ENCODE data around the gene CTNNA2.

CTNNA2 gene

DNA sequence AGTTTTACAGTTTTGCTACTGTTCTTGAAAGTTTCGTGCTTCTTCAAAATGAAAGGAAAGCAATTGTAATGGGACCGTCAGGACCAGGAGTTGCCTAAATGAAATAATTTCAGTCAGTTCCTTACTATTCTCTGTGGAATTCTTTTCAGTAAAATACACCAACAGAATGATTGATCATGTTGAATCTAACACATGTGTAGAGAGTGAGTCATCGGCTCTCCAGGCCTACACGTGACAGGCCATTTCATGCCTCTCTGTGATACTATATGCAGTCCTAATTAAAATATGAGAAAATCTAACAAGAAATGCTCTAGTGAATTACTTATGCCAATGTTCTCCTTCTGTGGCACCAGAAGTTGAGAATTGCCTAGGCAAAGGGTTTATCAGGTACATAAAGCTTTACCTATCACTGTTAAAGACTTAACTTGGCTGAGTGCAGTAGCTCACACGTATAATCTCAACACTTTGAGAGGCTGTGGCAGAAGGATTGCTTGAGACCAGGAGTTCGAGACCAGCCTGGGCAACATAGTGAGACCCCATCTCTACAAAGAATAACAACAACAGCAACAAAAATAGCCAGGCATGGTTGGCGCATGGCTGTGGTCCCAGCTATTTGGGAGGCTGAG is 592.3 kb downstream of the CTNNA2 start:
- Histone ChIP-seq H4K91ac (ENCODE audit: low read depth, low read length, poor library complexity) (no peak overlapping the region), H4K8ac (ENCODE audit: low read depth, low read length) (no peak overlapping the region), H3K79me1 (ENCODE audit: low read depth, low read length) (no peaks in the 10 kb centered on the region), H3K4me2 (ENCODE audit: insufficient read depth, low read length, poor library complexity, severe bottlenecking) (no peak overlapping the region), H3K27me3 (ENCODE audit: control insufficient read depth in 3 of 3, insufficient read depth in 3 of 3, low read depth in 1 of 3, low read length in 3 of 3) (no peaks in the 10 kb centered on the region), H3K4me1 (ENCODE audit: control insufficient read depth in 2 of 2, insufficient read depth in 1 of 2, low read depth in 1 of 2, low read length in 2 of 2) (no peaks in the 10 kb centered on the region), H2AK5ac (ENCODE audit: low read depth, low read length) (no peak overlapping the region), H3K4me3 (ENCODE audit: low read length in 2 of 2) (no peak overlapping the region), H3K9me3 (replicated peaks in 1 of 2; ENCODE audit: control insufficient read depth in 2 of 2, insufficient read depth in 1 of 2, low read depth in 1 of 2, low read length in 2 of 2) (no peaks in the 10 kb centered on the region), H2AFZ (ENCODE audit: low read length) (no peak overlapping the region), H3K36me3 (replicated peaks in 1 of 2; ENCODE audit: control insufficient read depth in 2 of 2, insufficient read depth in 2 of 2, low read length in 2 of 2) (no peaks in the 10 kb centered on the region), H3K14ac (ENCODE audit: low read length) (no peak overlapping the region), H2BK120ac (ENCODE audit: low read depth, low read length) (no peak overlapping the region), H3K9ac (ENCODE audit: low read depth, low read length, poor library complexity) (no peak overlapping the region), H2BK5ac (ENCODE audit: low read length) (no peak overlapping the region), H2BK15ac (ENCODE audit: low read length) (no peak overlapping the region), H3K18ac (ENCODE audit: low read length) (no peak overlapping the region), H3K27ac (replicated peaks; ENCODE audit: low read length) (no peak overlapping the region), H2BK12ac (ENCODE audit: low read length) (no peak overlapping the region), H3K4ac (ENCODE audit: low read length) (no peak overlapping the region), H3K23ac (ENCODE audit: low read depth, low read length, poor library complexity) (no peak overlapping the region)
- WGBS, 2 donors (ENCODE audit: extremely low coverage in 2 of 2, insufficient read length in 2 of 2, insufficient replicate concordance in 1 of 2) = no CpG with 5 or more reads among the region's 7 CpGs
- no peak for DNase-seq (ENCODE audit: low spot score)

DNA sequence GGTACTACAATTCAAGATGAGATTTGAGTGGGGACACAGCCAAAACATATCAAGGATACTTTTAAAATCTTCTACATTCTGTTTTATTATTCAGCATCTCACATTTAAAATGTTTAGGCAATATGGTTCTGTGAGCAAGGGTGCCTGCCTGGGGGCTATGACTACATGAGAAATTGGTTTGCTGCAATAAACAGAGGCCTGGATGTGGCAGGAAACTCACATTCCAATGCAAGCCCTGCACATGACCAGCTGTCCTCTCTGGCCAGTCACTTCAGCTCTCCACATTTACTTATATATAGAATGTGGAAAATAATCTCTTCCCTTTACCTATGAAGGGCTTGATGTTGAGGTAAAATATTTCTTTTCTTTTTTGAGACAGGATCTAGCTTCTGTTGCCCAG is 598.3 kb downstream of the CTNNA2 start:
- no peak for DNase-seq (ENCODE audit: low spot score)
- H2BK12ac ChIP-seq (ENCODE audit: low read length) = no peak overlapping the region
- H3K14ac ChIP-seq (ENCODE audit: low read length) = no peak overlapping the region
- H2BK120ac ChIP-seq (ENCODE audit: low read depth, low read length) = no peak overlapping the region
- H3K79me1 ChIP-seq (ENCODE audit: low read depth, low read length) = no peaks in the 10 kb centered on the region
- no peak overlapping the region for H3K4ac ChIP-seq (ENCODE audit: low read length)
- H3K4me3 ChIP-seq (ENCODE audit: low read length in 2 of 2) = no peak overlapping the region
- no peak overlapping the region for H4K8ac ChIP-seq (ENCODE audit: low read depth, low read length)
- no peaks in the 10 kb centered on the region for H3K9me3 ChIP-seq (replicated peaks in 1 of 2; ENCODE audit: control insufficient read depth in 2 of 2, insufficient read depth in 1 of 2, low read depth in 1 of 2, low read length in 2 of 2)
- H2AFZ ChIP-seq (ENCODE audit: low read length) = no peak overlapping the region
- no peak overlapping the region for H2AK5ac ChIP-seq (ENCODE audit: low read depth, low read length)
- H2BK5ac ChIP-seq (ENCODE audit: low read length) = no peak overlapping the region
- H3K27me3 ChIP-seq (ENCODE audit: control insufficient read depth in 3 of 3, insufficient read depth in 3 of 3, low read depth in 1 of 3, low read length in 3 of 3) = no peaks in the 10 kb centered on the region
- no peaks in the 10 kb centered on the region for H3K36me3 ChIP-seq (replicated peaks in 1 of 2; ENCODE audit: control insufficient read depth in 2 of 2, insufficient read depth in 2 of 2, low read length in 2 of 2)
- no peak overlapping the region for H3K4me2 ChIP-seq (ENCODE audit: insufficient read depth, low read length, poor library complexity, severe bottlenecking)
- H3K23ac ChIP-seq (ENCODE audit: low read depth, low read length, poor library complexity) = no peak overlapping the region
- no peak overlapping the region for H4K91ac ChIP-seq (ENCODE audit: low read depth, low read length, poor library complexity)
- H3K9ac ChIP-seq (ENCODE audit: low read depth, low read length, poor library complexity) = no peak overlapping the region
- no peaks in the 10 kb centered on the region for H3K4me1 ChIP-seq (ENCODE audit: control insufficient read depth in 2 of 2, insufficient read depth in 1 of 2, low read depth in 1 of 2, low read length in 2 of 2)
- H3K18ac ChIP-seq (ENCODE audit: low read length) = no peak overlapping the region
- no peak overlapping the region for H3K27ac ChIP-seq (replicated peaks; ENCODE audit: low read length)
- no peak overlapping the region for H2BK15ac ChIP-seq (ENCODE audit: low read length)

DNA sequence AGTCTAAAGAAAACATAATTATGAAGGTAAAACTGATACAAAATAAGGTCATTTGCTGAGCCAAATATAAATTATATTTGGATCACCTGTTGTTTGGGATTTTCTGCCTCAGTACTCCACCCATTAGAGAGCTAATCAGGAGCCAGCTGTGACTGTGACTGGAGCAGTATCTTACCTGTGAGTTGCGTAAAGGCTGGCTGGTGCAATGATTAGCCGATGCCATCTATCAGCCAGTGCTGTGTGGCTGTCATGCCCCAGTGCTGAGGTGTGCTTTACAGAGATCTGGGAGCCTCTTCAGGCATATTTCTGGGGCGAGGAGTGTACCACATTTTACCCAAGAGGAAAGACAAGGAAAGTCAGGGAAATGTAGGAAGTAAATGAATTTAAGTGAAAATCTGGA is 599.9 kb downstream of the CTNNA2 start:
- Histone ChIP-seq H3K4me2 (ENCODE audit: insufficient read depth, low read length, poor library complexity, severe bottlenecking) (no peak overlapping the region), H3K14ac (ENCODE audit: low read length) (no peak overlapping the region), H3K18ac (ENCODE audit: low read length) (no peak overlapping the region), H2BK120ac (ENCODE audit: low read depth, low read length) (no peak overlapping the region), H3K79me1 (ENCODE audit: low read depth, low read length) (no peaks in the 10 kb centered on the region), H3K4me3 (ENCODE audit: low read length in 2 of 2) (no peak overlapping the region), H4K91ac (ENCODE audit: low read depth, low read length, poor library complexity) (no peak overlapping the region), H4K8ac (ENCODE audit: low read depth, low read length) (no peak overlapping the region), H2AFZ (ENCODE audit: low read length) (no peak overlapping the region), H3K9ac (ENCODE audit: low read depth, low read length, poor library complexity) (no peak overlapping the region), H2BK15ac (ENCODE audit: low read length) (no peak overlapping the region), H3K27ac (replicated peaks; ENCODE audit: low read length) (no peak overlapping the region), H3K4me1 (ENCODE audit: control insufficient read depth in 2 of 2, insufficient read depth in 1 of 2, low read depth in 1 of 2, low read length in 2 of 2) (no peaks in the 10 kb centered on the region), H2AK5ac (ENCODE audit: low read depth, low read length) (no peak overlapping the region), H3K9me3 (replicated peaks in 1 of 2; ENCODE audit: control insufficient read depth in 2 of 2, insufficient read depth in 1 of 2, low read depth in 1 of 2, low read length in 2 of 2) (no peaks in the 10 kb centered on the region), H2BK12ac (ENCODE audit: low read length) (no peak overlapping the region), H3K36me3 (replicated peaks in 1 of 2; ENCODE audit: control insufficient read depth in 2 of 2, insufficient read depth in 2 of 2, low read length in 2 of 2) (no peaks in the 10 kb centered on the region), H2BK5ac (ENCODE audit: low read length) (no peak overlapping the region), H3K27me3 (ENCODE audit: control insufficient read depth in 3 of 3, insufficient read depth in 3 of 3, low read depth in 1 of 3, low read length in 3 of 3) (no peaks in the 10 kb centered on the region), H3K23ac (ENCODE audit: low read depth, low read length, poor library complexity) (no peak overlapping the region), H3K4ac (ENCODE audit: low read length) (no peak overlapping the region)
- no CpG with 5 or more reads among the region's 3 CpGs for WGBS, 2 donors (ENCODE audit: extremely low coverage in 2 of 2, insufficient read length in 2 of 2, insufficient replicate concordance in 1 of 2)
- no peak for DNase-seq (ENCODE audit: low spot score)

DNA sequence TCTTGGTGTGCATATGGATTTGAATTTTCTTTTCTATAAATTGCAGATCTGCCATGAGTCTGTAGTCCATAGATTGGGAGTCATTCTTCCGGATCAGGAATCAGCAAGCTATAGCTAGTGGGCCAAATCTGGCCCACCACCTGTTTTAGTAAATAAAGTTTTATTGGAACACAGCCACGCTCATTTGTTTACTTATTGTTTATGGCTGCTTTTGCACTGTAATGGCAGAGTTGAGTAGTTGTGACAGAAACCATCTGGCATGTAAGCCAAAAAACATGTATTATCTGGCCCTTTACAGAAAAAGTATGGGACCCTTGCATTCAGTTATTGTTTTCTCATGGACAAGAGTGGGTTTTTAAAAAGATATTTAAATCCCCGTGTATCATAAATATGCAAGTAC is 600.5 kb downstream of the CTNNA2 start:
- H3K4ac ChIP-seq (ENCODE audit: low read length) = no peak overlapping the region
- no peak overlapping the region for H4K8ac ChIP-seq (ENCODE audit: low read depth, low read length)
- no CpG with 5 or more reads among the region's 3 CpGs for WGBS, 2 donors (ENCODE audit: extremely low coverage in 2 of 2, insufficient read length in 2 of 2, insufficient replicate concordance in 1 of 2)
- H2BK15ac ChIP-seq (ENCODE audit: low read length) = no peak overlapping the region
- H3K27me3 ChIP-seq (ENCODE audit: control insufficient read depth in 3 of 3, insufficient read depth in 3 of 3, low read depth in 1 of 3, low read length in 3 of 3) = no peaks in the 10 kb centered on the region
- no peaks in the 10 kb centered on the region for H3K9me3 ChIP-seq (replicated peaks in 1 of 2; ENCODE audit: control insufficient read depth in 2 of 2, insufficient read depth in 1 of 2, low read depth in 1 of 2, low read length in 2 of 2)
- H2BK5ac ChIP-seq (ENCODE audit: low read length) = no peak overlapping the region
- H3K4me2 ChIP-seq (ENCODE audit: insufficient read depth, low read length, poor library complexity, severe bottlenecking) = no peak overlapping the region
- H3K27ac ChIP-seq (replicated peaks; ENCODE audit: low read length) = no peak overlapping the region
- no peak overlapping the region for H3K14ac ChIP-seq (ENCODE audit: low read length)
- no peak overlapping the region for H2BK120ac ChIP-seq (ENCODE audit: low read depth, low read length)
- no peak overlapping the region for H2AK5ac ChIP-seq (ENCODE audit: low read depth, low read length)
- H3K9ac ChIP-seq (ENCODE audit: low read depth, low read length, poor library complexity) = no peak overlapping the region
- no peak overlapping the region for H2BK12ac ChIP-seq (ENCODE audit: low read length)
- no peak overlapping the region for H3K23ac ChIP-seq (ENCODE audit: low read depth, low read length, poor library complexity)
- H4K91ac ChIP-seq (ENCODE audit: low read depth, low read length, poor library complexity) = no peak overlapping the region
- no peak overlapping the region for H3K18ac ChIP-seq (ENCODE audit: low read length)
- DNase-seq (ENCODE audit: low spot score) = no peak
- H2AFZ ChIP-seq (ENCODE audit: low read length) = no peak overlapping the region
- H3K79me1 ChIP-seq (ENCODE audit: low read depth, low read length) = no peaks in the 10 kb centered on the region
- H3K4me1 ChIP-seq (ENCODE audit: control insufficient read depth in 2 of 2, insufficient read depth in 1 of 2, low read depth in 1 of 2, low read length in 2 of 2) = no peaks in the 10 kb centered on the region
- no peaks in the 10 kb centered on the region for H3K36me3 ChIP-seq (replicated peaks in 1 of 2; ENCODE audit: control insufficient read depth in 2 of 2, insufficient read depth in 2 of 2, low read length in 2 of 2)
- no peak overlapping the region for H3K4me3 ChIP-seq (ENCODE audit: low read length in 2 of 2)
